GM21526 (cell line): ENCODE data around the gene NPAS3.

Experiments
- ATAC-seq: cut with Tn5 transposase; IDR thresholded peaks from one replicate; pipeline ENCODE4 v1.9.1; 2021; ENCODE audit warnings: moderate library complexity; ENCODE audit not compliant: unreplicated experiment, low FRiP score

NPAS3 gene

DNA sequence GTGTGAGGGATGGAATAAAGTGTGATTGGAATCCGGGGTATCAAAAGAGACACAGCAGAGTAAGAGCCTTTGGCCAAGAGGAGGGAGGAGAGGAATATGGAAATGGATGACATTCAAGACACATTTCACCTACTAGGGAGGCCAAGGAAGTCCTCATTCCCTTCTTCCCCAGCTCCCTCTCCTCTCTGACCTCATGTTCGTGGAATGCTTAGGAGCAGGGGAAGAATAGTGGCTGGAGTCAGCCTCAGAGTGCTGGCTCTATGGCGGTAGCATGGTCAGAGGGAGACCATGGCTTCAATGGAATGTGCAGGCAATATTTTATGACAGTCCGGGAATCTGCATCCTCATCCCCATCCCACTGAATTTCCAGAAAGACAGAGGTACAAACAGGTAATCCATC is 815.6 kb downstream of the NPAS3 start:
- ATAC-seq = no peak

DNA sequence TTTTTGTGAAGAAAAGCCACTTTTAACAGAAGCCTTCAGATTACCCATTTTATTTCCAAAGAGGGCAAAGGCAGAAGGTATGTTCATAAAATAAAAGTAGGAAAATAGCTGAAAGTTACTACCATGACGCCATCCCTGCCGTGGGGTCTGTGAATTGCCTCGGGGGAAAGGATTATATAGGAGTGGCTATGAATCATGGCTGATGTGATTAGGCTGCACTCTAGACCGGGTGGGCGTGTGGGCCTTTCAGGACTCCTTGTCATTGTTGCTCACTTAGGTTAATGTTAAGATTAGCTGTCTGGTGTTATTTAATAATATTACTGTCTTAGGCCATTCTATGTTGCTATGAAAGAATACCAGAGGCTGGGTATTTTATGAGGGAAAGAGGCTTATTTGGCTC is 816.7 kb downstream of the NPAS3 start:
- ATAC-seq = no peak

GRCh38 chr14:33756833-33757232 is 818.2 kb downstream of the NPAS3 start:
- ATAC-seq = no peak

DNA sequence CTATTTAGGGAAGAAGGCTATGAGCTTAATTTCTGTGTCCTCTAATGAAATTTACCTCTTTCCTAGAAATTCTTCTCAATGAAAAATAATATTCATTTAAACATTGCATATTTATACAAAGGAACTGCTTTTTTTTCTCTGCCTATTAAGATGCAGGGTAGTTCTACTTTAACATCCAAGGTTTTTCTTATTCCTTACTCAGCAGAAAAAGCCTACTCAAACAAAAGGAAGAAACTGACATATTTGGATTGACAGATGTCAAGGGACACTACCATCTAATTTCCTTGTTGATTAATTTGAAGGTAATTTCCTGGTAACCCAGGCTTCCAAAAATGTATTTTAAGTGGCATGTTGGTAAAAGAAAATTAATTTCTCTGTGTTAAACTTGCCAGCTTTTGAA is 819.9 kb downstream of the NPAS3 start:
- no peak for ATAC-seq

- ATAC-seq = no peak
Observed at GRCh38 chr14:33762161-33762851, 823.6 kb downstream of the NPAS3 start.

GRCh38 chr14:33764876-33765650 is 826.4 kb downstream of the NPAS3 start:
- ATAC-seq = no peak

DNA sequence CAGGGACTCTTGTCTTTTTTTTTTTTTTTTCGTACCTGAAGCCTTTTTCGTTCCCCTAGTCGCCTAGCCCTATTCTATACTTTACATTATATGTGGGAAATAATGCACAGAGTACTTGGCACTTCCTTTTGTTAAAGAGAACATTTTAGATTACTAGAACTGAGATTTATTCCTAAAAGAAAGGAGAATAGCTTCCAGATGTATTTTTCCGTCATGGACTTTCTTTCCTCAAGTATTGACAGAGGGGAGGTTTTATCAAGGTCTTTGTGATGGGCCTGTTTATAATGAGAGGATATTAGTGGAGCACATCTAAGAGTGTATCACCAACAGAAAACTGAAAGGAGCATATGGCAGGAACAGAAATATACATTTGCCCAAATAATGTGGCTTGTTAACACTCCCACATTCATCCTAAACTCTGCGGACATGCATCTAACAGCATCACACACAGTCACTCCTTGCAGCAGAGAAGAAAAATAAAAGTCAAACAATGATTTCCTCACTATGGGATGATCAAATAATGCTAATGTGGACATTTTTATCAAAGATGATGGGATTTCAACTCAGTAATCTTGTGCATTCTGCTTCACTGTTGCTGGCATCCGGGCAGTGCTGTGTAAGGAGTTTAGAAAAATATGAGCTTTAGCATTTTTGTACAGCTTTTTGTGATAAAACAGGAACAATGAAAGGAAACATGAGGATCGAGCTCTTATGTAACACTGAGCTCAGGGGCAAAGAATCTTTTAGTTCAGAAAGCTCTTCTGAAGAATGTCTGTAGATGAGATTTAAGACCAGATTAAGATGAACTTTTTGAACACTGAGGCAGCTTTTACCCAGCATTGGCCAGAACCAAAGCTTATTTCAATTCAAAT is 829.1 kb downstream of the NPAS3 start:
- no peak for ATAC-seq

GRCh38 chr14:33768458-33768830 is 829.8 kb downstream of the NPAS3 start:
- no peak for ATAC-seq

DNA sequence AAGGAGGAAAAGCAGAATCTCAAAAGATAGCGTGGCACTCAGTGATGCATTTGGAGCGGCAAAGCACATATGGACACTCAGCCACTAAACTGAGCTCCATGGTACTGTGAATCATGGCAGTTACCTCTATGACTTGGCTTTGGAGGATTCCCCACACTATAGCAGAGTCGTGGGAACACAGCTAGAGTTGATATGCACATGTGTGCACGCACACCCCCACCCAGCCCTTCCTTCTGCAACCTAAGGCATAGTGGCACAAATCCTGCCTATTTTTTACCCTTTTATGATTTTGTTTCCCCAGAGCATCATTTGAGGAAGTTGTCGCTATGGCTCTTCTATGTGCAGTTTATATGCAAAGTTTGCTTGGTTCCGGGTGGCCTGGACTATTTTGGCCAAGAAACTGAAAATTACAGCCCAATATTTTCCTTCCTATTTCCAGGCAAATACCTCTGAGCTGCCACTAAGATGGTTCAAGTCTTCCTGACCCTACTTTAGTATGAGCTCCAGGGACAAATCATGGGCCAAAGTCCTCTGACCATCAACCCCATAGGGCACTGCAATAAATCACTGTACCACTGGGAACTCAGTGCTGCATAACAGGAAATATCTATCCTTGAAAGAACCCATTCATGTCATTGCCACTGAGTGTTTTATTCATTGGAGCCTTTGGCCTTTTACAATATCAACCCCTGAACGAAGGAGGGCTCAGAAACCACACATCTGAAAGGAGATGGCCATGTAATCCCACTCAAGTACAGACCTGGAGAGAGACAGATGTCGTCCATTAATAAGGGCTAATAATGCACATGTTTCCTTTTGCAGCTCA is 834.7 kb downstream of the NPAS3 start:
- ATAC-seq = no peak

DNA sequence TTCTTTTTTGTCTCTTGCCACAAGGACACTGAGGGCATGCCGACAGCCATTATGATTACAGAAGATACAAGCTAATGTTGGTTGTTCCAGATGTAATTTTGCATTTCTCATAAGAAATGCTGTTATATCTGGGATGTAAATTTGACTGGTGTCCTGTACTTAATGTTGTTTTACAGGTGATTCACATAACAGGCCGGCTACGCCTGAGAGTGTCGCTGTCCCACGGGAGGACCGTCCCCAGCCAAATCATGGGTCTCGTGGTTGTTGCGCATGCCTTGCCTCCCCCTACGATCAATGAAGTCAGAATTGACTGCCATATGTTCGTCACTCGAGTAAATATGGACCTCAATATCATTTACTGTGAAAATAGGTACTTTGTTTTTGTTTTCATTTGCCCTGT is 835.5 kb downstream of the NPAS3 start:
- no peak for ATAC-seq

DNA sequence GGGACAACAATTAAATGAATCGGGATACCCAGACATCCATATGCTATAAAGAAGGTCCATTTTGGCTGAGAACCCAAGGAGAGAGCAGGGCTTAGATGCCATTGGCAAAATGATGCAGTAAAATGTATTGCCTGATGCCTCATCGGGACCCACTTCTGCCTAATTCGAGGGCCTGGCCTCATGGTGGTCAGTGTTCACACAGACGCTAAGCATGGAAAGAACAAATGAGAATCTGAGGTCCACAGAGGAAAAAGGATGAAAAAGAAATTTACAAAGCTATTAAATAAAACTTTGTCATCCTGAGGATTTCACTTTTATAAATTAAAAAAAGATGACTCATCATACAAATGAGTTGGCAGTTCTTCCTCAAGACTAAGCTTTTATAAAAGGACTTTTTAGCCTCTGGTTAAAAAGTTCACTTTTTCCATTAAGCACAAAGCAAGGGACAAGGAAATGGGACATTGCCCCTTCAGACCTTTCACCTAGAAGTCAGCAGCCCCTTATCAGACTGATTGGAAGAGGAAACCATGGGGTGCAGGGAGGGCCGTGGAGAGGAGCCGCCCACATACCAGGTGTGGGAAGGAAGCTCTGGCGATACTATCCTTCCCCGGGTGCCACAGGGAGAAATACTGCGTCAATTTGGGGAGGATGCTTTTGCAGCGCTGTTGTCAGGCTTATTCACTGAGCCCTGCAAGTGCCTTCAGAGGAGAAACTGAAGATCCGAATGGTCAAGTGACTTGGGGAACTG is 836.2 kb downstream of the NPAS3 start:
- no peak for ATAC-seq

DNA sequence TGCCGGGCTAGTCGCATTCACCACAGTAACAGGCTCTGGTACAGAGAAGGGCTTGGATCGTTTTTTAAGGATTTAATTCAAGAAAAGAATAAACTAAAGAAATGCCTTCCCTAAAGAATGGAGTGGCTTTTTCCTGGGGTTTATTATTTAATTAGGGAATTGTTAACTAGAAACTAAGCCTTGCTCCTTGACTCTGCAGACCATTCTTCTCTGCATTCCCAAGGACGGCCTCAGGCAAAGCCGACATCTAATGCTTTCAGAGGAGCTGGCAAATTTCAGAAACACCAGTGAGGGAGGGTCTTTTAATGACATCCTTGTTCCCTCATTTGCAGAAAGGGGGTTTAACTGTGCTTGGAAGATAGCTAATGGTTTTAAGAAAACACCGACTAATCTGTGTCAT is 838.2 kb downstream of the NPAS3 start:
- no peak for ATAC-seq

DNA sequence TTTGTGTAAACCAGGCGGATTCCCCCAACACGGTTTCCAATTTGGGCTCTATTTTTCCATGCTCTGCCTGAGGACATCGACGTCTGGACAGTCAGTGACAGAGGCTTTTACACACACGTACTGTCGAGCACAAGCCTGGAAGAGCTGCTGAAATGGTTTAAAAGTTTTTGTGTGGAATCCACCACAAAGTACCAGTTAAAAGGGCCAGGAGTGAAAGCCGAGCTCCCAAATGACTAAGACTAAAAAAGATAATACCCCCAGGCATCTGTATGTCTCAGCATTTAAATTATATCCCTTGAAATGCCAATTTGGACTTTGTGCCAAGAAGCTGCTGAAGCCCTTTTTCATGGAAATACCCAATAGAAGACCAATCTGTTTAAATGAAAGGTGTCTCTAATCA is 839.0 kb downstream of the NPAS3 start:
- no peak for ATAC-seq

GRCh38 chr14:33780035-33780434 is 841.4 kb downstream of the NPAS3 start:
- no peak for ATAC-seq

- ATAC-seq = no peak
Observed at GRCh38 chr14:33781236-33781635, 842.6 kb downstream of the NPAS3 start.

GRCh38 chr14:33782923-33783322 is 844.2 kb downstream of the NPAS3 start:
- no peak for ATAC-seq

GRCh38 chr14:33786091-33786825 is 847.6 kb downstream of the NPAS3 start:
- no peak for ATAC-seq

DNA sequence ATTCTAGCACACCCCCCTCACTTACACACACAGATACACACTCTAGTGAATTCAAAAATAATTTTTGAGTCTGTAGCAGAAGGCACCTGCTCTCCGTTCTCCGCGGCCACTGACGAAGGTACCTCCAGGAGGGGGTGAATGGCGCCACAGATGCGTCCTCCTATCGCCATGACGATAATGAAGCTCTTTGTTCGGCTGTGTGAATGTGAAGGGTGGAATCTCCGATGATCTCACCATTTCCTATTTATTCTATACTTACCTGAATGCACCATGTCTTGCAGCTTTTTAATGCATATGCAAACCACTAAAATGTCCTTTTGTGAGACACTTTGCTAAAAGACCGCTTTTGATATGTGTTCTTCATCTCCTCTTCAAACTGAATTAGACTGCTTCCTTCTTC is 849.5 kb downstream of the NPAS3 start:
- no peak for ATAC-seq

GRCh38 chr14:33790996-33791395 is 852.3 kb downstream of the NPAS3 start:
- no peak for ATAC-seq
